ENCODE measurements around the gene KIF22. TPM values are rescaled to one million over a fixed set of nuclear protein-coding genes. Genes with fewer than 3 reads are reported as not detected.
"Not testable (repeated sequence)": the region's sequence is repeated elsewhere in the genome, so short reads cannot be mapped to it uniquely, and the experiment has no call there.

KIF22 gene
- total RNA-seq, 2 donors from 2014 or later, result 94.7 to 130 TPM

DNA sequence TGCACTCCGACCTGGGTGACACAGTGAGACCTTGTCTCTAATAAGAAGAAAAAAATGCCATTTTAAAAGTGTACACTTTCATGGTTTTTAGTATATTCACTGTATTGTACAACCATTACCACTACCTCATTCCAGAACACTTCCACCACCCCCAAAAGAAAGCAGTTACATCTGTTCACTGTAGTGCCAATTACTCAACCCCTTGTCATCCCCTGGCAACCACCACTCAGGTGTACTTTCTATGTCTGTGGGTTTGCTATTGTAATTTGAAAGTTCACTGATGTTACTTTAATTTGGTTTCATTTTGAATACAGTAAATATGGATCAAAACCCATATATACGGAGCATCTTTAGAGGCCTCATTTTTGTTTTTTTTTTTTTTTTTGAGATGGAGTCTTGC is 6.4 kb upstream of the KIF22 start:
- H3K9me3 Mint-ChIP-seq, result no peaks in the 10 kb centered on the region
- no peak for DNase-seq
- no peak overlapping the region for H3K9ac ChIP-seq (ENCODE audit: extremely low read depth, low read length, poor library complexity, severe bottlenecking)
- no peaks in the 10 kb centered on the region for H3K36me3 Mint-ChIP-seq (ENCODE audit: low read depth)
- peaks cover 47% of the 10 kb centered on the region for H3K27me3 Mint-ChIP-seq (ENCODE audit: insufficient read depth)
- no peaks in the 10 kb centered on the region for H3K9me3 ChIP-seq (ENCODE audit: control insufficient read depth, low read length)
- H3K4me1 ChIP-seq (ENCODE audit: control insufficient read depth, insufficient read depth, low read length), result no peaks in the 10 kb centered on the region
- H3K27me3 ChIP-seq (ENCODE audit: control insufficient read depth, insufficient read depth, low read length, poor library complexity, severe bottlenecking), result no peaks in the 10 kb centered on the region
- TF ChIP-seq CTCF (conservative IDR thresholded peaks at IDR 0.05), result no peak
- H3K4me3 ChIP-seq (ENCODE audit: low read length), result no peak overlapping the region
- H3K27ac Mint-ChIP-seq, result no peak overlapping the region
- H3K27ac ChIP-seq (ENCODE audit: low read depth, low read length), result no peak overlapping the region
- no peaks in the 10 kb centered on the region for H3K36me3 ChIP-seq (ENCODE audit: control insufficient read depth, insufficient read depth, low read length)
- WGBS, 2 experiments (ENCODE audit: insufficient coverage in 1 of 2, insufficient read length in 1 of 2), result 90 to 100% methylated on average over 1 to 2 of the region's 2 CpGs
- H3K4me3 Mint-ChIP-seq, result no peak overlapping the region
- H3K4me1 Mint-ChIP-seq, result peaks cover 3% of the 10 kb centered on the region

DNA sequence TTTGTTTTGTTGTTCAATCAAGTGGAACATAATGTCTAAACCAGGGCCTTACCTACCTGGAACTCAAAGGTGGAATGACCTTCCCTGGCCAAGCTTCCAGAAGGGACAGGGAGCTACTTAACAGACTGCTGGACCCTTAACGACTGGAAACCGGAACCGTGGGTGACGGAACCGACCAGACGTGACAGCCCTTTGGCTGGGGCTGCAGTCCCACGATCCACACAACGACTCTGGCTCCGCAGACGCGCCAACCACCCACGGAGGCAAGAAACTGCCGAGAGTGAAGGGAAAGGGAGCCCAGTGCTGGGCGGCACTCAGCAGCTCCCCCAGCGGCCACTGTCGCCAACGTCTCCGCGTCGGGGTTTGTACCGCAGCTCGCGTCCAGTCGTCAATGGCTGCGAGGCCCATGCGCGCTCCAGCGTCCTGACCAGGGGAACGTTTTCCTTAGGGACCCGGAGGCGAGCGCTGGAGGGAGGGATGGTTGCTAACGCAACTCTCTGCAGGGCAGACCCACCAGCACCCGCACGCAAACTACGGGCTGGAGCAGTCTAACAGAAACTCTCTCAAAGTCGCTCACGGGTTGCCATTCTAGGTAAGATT is 5.5 kb upstream of the KIF22 start:
- 11 to 13% methylated on average over 23 to 38 of the region's 38 CpGs for WGBS, 2 experiments (ENCODE audit: insufficient coverage in 1 of 2, insufficient read length in 1 of 2)
- H3K27me3 Mint-ChIP-seq (ENCODE audit: insufficient read depth), result peaks cover 38% of the 10 kb centered on the region
- Histone ChIP-seq H3K36me3 (ENCODE audit: control insufficient read depth, insufficient read depth, low read length) (no peaks in the 10 kb centered on the region), H3K27me3 (ENCODE audit: control insufficient read depth, insufficient read depth, low read length, poor library complexity, severe bottlenecking) (no peaks in the 10 kb centered on the region), H3K9me3 (ENCODE audit: control insufficient read depth, low read length) (no peaks in the 10 kb centered on the region), H3K9ac (ENCODE audit: extremely low read depth, low read length, poor library complexity, severe bottlenecking) (no peak overlapping the region), H3K4me3 (ENCODE audit: low read length) (no peak overlapping the region), H3K4me1 (ENCODE audit: control insufficient read depth, insufficient read depth, low read length) (no peaks in the 10 kb centered on the region), H3K27ac (ENCODE audit: low read depth, low read length) (no peak overlapping the region)
- no peaks in the 10 kb centered on the region for H3K9me3 Mint-ChIP-seq
- DNase-seq, result peak; percentile 96
- H3K4me1 Mint-ChIP-seq, result peaks cover 6% of the 10 kb centered on the region
- H3K36me3 Mint-ChIP-seq (ENCODE audit: low read depth), result no peaks in the 10 kb centered on the region
- peak overlapping the region; percentile 45 for H3K4me3 Mint-ChIP-seq
- peak; percentile 96 for TF ChIP-seq CTCF (conservative IDR thresholded peaks at IDR 0.05)
- no peak overlapping the region for H3K27ac Mint-ChIP-seq

DNA sequence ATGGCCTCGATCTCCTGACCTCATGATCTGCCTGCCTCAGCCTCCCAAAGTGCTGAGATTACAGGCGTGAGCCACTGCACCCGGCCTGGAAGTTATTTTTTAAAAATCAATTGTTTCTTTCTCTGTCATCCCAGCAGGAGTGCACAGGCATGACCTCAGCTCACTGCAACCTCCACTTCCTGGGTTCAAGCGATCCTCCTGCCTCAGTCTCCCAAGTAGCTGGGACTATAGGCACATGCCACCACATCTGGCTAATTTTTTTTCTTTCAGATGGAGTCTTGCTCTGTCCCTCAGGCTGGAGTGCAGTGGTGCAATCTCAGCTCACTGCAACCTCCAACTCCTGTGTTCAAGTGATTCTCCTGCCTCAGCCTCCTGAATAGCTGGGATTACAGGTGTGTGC is 3.4 kb upstream of the KIF22 start:
- not testable (repeated sequence) for H3K27ac ChIP-seq (ENCODE audit: low read depth, low read length); H3K9ac ChIP-seq (ENCODE audit: extremely low read depth, low read length, poor library complexity, severe bottlenecking); H3K4me3 ChIP-seq (ENCODE audit: low read length); H3K27ac Mint-ChIP-seq; H3K36me3 ChIP-seq (ENCODE audit: control insufficient read depth, insufficient read depth, low read length); H3K9me3 ChIP-seq (ENCODE audit: control insufficient read depth, low read length); H3K4me3 Mint-ChIP-seq; H3K4me1 ChIP-seq (ENCODE audit: control insufficient read depth, insufficient read depth, low read length); H3K27me3 ChIP-seq (ENCODE audit: control insufficient read depth, insufficient read depth, low read length, poor library complexity, severe bottlenecking); H3K36me3 Mint-ChIP-seq (ENCODE audit: low read depth); H3K9me3 Mint-ChIP-seq; DNase-seq
- H3K4me1 Mint-ChIP-seq, result peaks cover 13% of the 10 kb centered on the region
- WGBS, 2 experiments (ENCODE audit: insufficient coverage in 1 of 2, insufficient read length in 1 of 2), result 88 to 90% methylated on average over 4 of the region's 4 CpGs
- H3K27me3 Mint-ChIP-seq (ENCODE audit: insufficient read depth), result peaks cover 21% of the 10 kb centered on the region

- Histone ChIP-seq H3K36me3 (ENCODE audit: control insufficient read depth, insufficient read depth, low read length) (peaks cover 15% of the 10 kb centered on the region), H3K4me1 (ENCODE audit: control insufficient read depth, insufficient read depth, low read length) (no peaks in the 10 kb centered on the region), H3K27ac (ENCODE audit: low read depth, low read length) (peak overlapping the region; percentile 78), H3K4me3 (ENCODE audit: low read length) (peak overlapping the region; percentile 90), H3K9ac (ENCODE audit: extremely low read depth, low read length, poor library complexity, severe bottlenecking) (peak overlapping the region; percentile 74), H3K27me3 (ENCODE audit: control insufficient read depth, insufficient read depth, low read length, poor library complexity, severe bottlenecking) (no peaks in the 10 kb centered on the region), H3K9me3 (ENCODE audit: control insufficient read depth, low read length) (no peaks in the 10 kb centered on the region)
- 82% methylated on average over 20 of the region's 20 CpGs for WGBS, 2 experiments (ENCODE audit: insufficient coverage in 1 of 2, insufficient read length in 1 of 2)
- peaks cover 21% of the 10 kb centered on the region for H3K4me1 Mint-ChIP-seq
- H3K27me3 Mint-ChIP-seq (ENCODE audit: insufficient read depth), result peaks cover 12% of the 10 kb centered on the region
- peak overlapping the region; percentile 93 for H3K27ac Mint-ChIP-seq
- no peaks in the 10 kb centered on the region for H3K9me3 Mint-ChIP-seq
- H3K4me3 Mint-ChIP-seq, result peak overlapping the region; percentile 99
- peaks cover 13% of the 10 kb centered on the region for H3K36me3 Mint-ChIP-seq (ENCODE audit: low read depth)
- no peak for TF ChIP-seq CTCF (conservative IDR thresholded peaks at IDR 0.05)
- DNase-seq, result no peak
Measured at GRCh38 chr16:29789775-29790182, 772 bp upstream of the KIF22 start.
